C4-2B (cell line): ENCODE results near the gene SOAT2.
A peak's percentile ranks its signal among the peaks of the same experiment; 100 is the strongest.

ENCODE experiments used
- H3K27ac ChIP-seq: fragments of 450-650 bp; 2 replicates; pipeline ENCODE4 v1.5.1; 2017
- ZFX ChIP-seq: fragments of 450-650 bp; IDR thresholded peaks from 2 replicates; pipeline ENCODE4 v1.6.1; 2017
- TF ChIP-seq, protein P1 (sequence below): fragments of 450-650 bp; conservative IDR thresholded peaks from 2 replicates; pipeline ENCODE4 v1.5.1; 2017; ENCODE audit warnings: mild to moderate bottlenecking

SOAT2 gene

GRCh38 chr12:53079226-53080117, 23.8 kb upstream of the SOAT2 start, which contains the start of gene SPRYD3:
TSS of gene SPRYD3 (minus strand) at chr12:53079390. CDS start at chr12:53079333, 57 bp downstream.
- TF ChIP-seq, protein P1, sequence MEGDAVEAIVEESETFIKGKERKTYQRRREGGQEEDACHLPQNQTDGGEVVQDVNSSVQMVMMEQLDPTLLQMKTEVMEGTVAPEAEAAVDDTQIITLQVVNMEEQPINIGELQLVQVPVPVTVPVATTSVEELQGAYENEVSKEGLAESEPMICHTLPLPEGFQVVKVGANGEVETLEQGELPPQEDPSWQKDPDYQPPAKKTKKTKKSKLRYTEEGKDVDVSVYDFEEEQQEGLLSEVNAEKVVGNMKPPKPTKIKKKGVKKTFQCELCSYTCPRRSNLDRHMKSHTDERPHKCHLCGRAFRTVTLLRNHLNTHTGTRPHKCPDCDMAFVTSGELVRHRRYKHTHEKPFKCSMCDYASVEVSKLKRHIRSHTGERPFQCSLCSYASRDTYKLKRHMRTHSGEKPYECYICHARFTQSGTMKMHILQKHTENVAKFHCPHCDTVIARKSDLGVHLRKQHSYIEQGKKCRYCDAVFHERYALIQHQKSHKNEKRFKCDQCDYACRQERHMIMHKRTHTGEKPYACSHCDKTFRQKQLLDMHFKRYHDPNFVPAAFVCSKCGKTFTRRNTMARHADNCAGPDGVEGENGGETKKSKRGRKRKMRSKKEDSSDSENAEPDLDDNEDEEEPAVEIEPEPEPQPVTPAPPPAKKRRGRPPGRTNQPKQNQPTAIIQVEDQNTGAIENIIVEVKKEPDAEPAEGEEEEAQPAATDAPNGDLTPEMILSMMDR: no peak
- TF ChIP-seq ZFX: peak; percentile 38; the same call in 1 of the 2 replicates
- peak within 1 kb of the TSS; percentile 82 for H3K27ac ChIP-seq

DNA sequence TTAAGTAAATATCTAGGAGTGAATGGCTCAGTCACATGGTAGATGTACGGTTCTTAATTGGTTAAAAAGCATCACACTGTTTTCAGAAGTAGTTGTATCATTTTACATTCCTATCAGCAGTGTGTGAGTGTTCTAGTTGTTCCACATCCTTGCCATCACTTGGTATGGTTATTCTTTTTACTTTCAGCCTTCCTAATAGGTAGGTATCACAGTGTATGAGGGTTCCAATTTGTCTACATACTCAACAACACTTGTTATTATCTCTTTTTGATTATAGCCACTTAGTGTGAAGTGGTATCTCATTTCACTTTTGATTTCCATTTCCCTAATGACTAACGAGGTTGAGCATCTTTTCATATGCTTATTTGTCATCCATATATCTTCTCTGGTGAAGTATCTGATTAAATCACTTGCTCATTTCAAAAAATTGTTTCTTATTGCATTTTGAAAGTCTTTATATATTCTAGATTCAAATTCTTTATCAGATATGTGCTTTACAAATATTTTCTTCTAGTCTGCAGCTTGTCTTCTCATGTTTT, 20.6 kb upstream of the SOAT2 start:
- no peak overlapping the region for H3K27ac ChIP-seq
- no peak for TF ChIP-seq ZFX
- TF ChIP-seq, protein P1: no peak

DNA sequence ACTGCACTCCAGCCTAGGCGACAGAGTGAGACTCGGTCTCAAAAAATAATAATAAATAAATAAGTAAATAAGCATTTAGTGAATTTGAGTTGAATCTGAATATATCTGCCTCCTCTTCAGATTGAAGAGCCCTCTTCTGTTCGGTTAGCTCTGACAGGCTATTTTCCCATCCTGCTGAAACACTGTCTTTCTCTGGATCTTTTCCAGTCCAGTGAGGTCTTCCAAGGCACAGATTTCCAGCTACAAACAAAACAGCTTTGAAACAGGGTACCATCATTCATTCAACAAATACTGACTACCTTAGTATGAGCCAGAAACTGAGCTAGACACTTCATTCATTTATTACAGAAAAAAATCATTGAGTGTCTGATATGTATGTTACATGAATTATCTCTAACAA, 16.9 kb upstream of the SOAT2 start:
- no peak overlapping the region for H3K27ac ChIP-seq
- TF ChIP-seq ZFX: no peak
- TF ChIP-seq, protein P1: no peak

- TF ChIP-seq, protein P1: no peak
- TF ChIP-seq ZFX: no peak
- H3K27ac ChIP-seq: no peak overlapping the region
Measured at GRCh38 chr12:53090105-53090504, 13.2 kb upstream of the SOAT2 start.

GRCh38 chr12:53090554-53090953, 12.7 kb upstream of the SOAT2 start:
- TF ChIP-seq ZFX: no peak
- TF ChIP-seq, protein P1: no peak
- no peak overlapping the region for H3K27ac ChIP-seq

- TF ChIP-seq, protein P1: no peak
- no peak for TF ChIP-seq ZFX
- no peak overlapping the region for H3K27ac ChIP-seq
Measured at GRCh38 chr12:53091756-53092155, 11.5 kb upstream of the SOAT2 start.

DNA sequence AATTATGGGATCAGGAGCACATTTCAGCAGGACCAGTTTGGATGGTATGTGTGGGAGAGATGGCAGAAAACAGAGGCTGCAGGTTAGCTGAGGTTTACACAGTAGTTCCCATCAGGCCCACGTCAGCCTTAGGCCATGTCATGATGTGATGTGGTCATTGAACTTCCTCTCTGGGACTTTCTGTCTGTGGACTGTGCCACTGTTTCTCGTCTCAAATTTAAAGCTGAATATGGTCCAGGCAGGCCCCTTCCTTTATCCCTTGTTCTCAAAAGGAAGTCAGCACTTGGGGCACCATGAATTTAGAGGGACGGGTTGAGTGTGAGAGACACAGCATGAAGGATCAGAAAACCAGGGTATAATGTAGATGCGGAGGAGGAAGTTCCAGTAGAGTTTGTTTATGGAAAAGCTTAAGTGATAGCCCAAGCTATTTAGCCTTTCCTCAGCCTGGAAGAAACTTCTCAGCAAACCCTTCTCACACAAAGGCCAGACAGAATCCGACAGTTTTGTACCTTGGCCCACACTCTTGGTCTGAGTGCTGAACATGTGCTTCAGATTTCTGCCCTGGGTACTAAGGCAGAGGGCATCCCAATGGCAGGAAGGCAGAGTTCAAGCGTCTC, 9.4 kb upstream of the SOAT2 start:
- no peak overlapping the region for H3K27ac ChIP-seq
- TF ChIP-seq ZFX: no peak
- TF ChIP-seq, protein P1: no peak
